Kasumi-1 (cell line): ENCODE data around the gene SENP5.
"Not testable (repeated sequence)": the region's sequence is repeated elsewhere in the genome, so short reads cannot be mapped to it uniquely, and the experiment has no call there.

Experiments used
- DNase-seq, 2 experiments: peaks; one replicate each; lab custom pipeline; 2025; lab: John Stamatoyannopoulos, UW

Gene SENP5

GRCh38 chr3:196867507-196868296 is at the start of gene SENP5:
SENP5 (plus strand) TSS chr3:196867920; CDS start chr3:196885182, 17,262 bp downstream.
- DNase-seq: peak; percentile 80 to 82

DNA sequence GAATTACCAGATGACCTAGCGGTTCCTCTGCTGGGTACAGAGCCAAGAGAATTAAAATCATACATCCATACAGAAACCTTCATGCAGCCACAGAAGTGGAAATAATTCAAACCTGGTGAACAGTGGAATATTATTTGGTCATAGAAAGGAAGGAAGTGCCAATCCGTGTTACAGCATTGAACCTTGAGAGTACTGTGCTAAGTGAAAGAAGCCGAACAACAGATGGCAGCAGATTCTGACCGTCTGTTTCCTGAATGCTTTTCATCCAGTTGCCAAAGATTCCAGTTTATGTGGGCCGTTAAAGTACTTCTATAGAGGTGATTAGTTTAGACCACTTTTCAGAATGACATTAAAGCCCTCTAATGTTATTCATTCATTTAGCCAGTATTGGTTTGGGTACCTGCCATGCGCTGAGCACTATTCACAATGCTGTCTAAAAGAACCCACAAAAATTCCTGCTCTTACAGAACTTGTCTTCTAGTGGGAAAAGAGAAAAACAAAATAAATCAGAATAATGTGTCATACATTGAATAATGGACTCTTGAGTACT is 45.8 kb upstream of the SENP5 start:
- no peak for DNase-seq

GRCh38 chr3:196829651-196830050 is 38.1 kb upstream of the SENP5 start:
- not testable (repeated sequence) for DNase-seq

DNA sequence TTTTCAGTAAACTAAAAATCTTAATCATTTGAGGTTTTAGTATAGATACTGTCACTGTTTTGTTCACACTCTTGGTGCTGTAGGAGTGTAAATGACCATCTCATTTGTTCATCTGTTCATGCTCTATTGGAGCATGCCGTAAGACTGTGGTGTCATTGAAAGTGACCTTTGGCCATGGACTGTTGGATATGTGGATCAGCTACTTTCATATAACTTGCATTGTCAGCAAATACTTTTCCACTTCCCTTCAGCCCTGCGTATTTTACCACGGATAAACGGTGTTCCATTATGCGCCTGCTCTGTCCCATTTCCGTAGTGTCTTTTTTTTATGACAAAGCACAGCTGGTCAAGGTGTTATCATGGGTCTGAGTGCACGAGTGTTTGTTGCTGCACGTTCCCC is 32.6 kb upstream of the SENP5 start:
- DNase-seq: no peak

DNA sequence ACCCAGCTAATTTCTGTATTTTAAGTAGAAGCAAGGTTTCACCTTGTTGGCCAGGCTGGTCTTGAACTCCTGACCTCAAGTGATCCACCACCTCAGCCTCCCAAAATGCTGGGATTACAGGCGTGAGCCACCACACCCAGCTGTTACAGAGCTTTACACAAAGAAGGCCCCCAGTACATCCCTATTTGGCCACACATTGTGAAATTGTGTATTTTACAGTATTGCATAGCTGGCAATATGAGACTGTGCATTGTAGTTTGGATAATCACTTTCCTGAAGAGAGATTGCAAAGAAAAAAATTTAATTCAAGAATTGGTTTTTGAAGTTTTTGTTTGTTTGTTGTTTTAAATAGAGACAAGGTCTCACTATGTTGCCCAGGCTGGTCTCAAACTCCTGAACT is 31.1 kb upstream of the SENP5 start:
- DNase-seq: not testable (repeated sequence)

DNA sequence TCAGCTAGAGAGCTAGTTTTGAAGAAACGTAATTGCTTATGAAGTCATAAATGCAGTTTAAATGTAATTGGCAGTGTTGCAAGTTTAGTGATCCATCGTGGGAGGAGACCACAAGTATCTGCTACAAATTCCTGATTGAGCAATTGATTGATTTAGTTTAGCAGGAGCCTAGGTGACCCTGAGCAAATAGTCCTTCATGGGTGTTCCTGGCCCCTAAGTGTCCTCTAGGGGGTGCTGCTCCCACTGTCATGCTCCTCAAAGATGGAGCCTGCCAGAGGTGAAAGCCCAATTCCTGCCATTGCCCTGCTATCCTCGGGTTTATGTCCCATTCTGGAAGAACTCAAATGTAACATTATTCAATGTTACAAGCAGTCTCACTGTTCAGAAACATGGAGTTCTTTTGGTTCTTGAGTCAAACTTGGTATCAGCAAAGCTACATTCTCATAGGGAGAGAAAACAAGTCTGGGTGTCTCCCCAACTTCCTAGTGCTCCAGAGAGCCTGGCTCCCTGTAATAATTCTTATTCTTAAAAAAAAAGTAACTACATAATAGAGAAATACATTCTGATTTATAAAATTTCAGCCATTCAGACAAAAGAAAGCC is 29.8 kb upstream of the SENP5 start:
- peak; percentile 46 to 71 for DNase-seq

- not testable (repeated sequence) for DNase-seq
Measured at GRCh38 chr3:196839351-196839750, 28.4 kb upstream of the SENP5 start.

DNA sequence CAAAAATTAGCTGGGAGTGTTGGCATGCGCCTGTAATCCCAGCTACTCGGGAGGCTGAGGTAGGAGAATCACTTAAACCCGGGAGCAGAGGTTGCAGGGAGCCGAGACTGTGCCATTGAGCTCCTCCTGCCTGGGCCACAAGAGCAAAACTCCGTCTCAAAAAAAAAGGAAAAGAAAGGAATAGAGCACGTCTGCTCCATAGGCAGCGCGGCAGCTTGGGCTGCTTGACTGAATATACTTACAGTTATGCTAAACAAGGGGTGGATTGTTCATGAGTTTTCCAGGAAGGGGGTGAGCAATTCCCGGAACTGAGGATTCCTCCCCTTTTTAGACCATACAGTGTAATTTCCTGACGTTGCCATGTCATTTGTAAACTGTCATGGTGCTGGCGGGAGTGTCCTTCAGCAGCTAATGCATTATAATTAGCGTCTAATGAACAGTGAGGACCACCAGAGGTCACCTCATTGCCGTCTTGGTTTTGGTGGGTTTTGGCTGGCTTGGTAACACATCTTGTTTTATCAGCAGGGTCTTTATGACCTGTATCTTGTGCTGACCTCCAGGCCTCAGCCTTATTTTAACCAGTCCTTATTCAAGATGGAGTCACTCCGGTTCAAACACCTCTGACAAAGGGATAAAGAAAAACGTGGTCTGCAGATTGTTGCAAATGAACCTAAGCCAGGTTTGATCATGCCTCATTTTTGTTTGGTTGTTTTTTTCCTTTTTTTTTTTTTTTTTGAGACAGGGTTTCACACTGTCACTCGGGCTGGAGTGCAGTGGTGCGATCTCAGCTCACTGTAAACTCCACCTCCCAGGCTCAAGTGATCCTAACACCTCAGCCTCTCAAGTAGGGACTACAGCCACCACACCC is 24.9 kb upstream of the SENP5 start:
- no peak for DNase-seq

GRCh38 chr3:196843435-196844110 is 24.1 kb upstream of the SENP5 start:
- no peak for DNase-seq

- not testable (repeated sequence) for DNase-seq
Measured at GRCh38 chr3:196844235-196845219, 23.2 kb upstream of the SENP5 start.

- DNase-seq: not testable (repeated sequence)
Measured at GRCh38 chr3:196848375-196848774, 19.3 kb upstream of the SENP5 start.

DNA sequence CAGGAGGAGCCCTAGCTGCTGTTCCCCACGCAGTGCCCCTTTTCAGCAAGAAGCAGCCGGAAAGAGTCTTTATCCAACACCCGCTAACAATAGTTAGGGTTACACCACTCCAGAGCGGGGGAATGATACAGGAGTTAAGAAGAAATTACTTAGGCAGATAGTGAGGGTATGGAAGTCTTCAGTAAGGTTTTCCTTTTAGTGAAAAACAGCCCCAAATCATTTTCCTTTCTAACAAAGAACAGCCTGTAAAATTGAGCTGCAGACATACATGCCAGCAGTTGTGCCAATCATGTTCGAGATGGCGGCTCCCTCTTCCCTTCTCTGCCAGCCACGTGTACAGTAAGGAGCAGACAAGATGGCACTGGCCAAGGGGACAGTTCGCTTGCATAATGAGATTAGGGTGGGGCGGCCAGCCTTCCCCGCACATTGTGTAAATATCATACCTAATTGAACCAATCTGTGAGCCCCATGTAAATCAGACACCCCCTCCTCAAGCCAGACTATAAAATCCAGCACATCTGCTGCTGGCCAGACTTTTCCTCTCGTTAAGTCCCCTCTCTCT is 18.5 kb upstream of the SENP5 start:
- DNase-seq: no peak

GRCh38 chr3:196863000-196863399 is 4.7 kb upstream of the SENP5 start:
- DNase-seq: not testable (repeated sequence)

- DNase-seq: no peak
Measured at GRCh38 chr3:196867155-196867506, 589 bp upstream of the SENP5 start.

GRCh38 chr3:196868297-196868661 is 559 bp downstream of the SENP5 start:
- peak in 1 of 2 experiments; percentile 33 for DNase-seq

DNA sequence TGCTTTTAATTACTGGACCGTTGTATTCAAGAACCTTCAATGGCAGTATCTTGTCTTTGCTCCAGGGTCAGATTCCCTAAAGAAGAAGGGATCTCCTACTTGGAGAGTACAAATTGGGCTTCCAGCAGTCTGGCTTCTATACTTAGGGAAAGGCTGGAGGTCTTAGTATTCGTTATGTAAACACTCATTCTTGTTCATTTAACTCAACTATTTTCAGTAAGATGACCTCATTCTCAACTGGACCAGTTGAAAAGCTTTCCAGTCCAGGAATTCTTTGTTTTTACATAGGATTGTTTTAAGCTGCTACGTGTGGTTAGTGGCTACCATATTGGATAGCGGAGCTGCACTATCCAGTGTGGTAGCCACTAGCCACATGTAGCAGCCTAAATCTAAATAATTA is 4.6 kb downstream of the SENP5 start:
- DNase-seq: no peak

GRCh38 chr3:196874511-196875094 is 6.9 kb downstream of the SENP5 start:
- DNase-seq: not testable (repeated sequence)

DNA sequence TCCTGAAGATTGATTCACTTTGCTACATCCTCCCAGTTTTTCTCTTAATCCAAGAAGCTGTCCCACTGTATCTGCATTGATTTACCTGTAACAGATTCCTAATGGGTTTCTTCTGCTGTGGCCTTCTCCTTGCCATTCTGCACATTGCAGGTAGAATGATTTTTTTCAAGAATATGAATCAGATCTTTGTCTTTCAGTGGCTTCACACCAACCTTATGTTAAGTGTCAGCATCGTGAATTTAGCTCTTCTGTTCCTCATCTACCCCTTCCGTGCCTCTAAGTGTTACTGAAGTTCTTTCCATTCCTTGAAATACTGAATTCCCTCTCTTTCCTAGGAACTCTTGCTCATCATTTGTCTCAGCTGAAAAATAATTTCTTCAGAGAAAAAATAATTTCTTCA is 7.5 kb downstream of the SENP5 start:
- no peak for DNase-seq

DNA sequence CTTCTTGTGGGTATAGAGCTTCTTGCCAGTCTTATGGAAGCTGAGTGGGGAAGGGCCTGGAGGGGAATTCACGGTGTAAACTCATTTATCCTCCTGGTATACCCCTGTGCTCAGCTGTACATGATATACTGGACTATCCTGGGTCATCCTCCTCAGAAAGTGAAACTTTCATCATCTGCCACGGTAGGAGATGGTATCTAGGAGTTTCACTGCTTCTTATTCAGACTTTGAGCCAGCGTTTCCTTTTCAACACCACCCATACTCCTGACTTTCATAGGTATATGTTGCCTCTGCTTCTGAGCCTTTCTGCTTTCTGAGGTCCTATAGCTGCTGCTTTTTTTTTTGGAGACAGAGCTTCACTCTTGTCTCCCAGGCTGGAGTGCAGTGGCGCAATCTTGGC is 15.6 kb downstream of the SENP5 start:
- DNase-seq: no peak

- no peak for DNase-seq
Measured at GRCh38 chr3:196886144-196886543, 18.4 kb downstream of the SENP5 start.
